A549 treated with RU486 at 1 μM for 4 hours (cell line): ENCODE measurements around the gene COLEC11. TPM values are rescaled to one million over a fixed set of nuclear protein-coding genes. Genes with fewer than 3 reads are reported as not detected.

Experiments
- total RNA-seq: library from RNA; stranded (reverse); fragments of 200-300 nt; extraction: Qiagen RNA extraction; gene quantifications from 5 replicates; pipeline ENCODE4 v1.2.3, GENCODE V29; 2022; ENCODE audit warnings: low read depth

Gene COLEC11
- 0.39 to 0.76 TPM (median 0.60 TPM) in 5 replicates for total RNA-seq

DNA sequence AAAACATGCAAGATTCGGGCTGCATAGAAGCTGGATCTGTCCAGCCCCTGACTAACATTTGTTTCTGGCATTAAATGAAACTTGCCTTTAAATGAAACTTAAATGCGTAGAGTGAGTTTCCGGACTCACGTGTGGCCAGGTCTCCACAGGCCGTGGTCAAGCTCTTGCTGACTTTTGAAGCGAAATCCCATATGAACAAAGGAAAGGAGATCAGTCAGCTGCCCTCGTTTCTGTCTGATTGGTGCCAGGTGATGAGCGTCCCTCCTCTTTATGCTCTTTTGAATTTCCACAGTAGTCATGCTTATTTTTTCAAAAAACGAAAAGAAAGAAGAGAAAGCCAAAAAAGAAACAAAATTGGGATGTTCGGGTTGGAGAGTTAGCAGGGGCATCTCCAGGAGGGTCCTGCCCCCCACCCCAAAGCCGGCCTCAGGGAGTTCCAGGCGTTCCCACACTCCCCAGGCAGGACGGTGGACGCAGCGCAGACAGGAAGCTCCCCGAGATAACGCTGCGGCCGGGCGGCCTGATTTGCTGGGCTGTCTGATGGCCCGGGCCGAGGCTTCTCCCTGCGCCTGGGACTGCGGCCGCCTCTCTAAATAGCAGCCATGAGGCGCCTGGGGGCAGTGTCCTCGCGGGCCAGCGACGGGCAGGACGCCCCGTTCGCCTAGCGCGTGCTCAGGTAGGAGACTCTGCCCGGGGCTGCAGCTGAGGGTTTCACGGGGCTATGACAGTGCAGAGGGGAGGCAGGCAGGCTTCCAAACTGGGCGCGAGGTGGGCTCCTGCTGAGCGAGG is at the start of gene COLEC11:
TSS of gene COLEC11 (plus strand) at position 620 of the 789 bp plus-strand sequence. CDS start 9,229 bp downstream, outside the sequence.

DNA sequence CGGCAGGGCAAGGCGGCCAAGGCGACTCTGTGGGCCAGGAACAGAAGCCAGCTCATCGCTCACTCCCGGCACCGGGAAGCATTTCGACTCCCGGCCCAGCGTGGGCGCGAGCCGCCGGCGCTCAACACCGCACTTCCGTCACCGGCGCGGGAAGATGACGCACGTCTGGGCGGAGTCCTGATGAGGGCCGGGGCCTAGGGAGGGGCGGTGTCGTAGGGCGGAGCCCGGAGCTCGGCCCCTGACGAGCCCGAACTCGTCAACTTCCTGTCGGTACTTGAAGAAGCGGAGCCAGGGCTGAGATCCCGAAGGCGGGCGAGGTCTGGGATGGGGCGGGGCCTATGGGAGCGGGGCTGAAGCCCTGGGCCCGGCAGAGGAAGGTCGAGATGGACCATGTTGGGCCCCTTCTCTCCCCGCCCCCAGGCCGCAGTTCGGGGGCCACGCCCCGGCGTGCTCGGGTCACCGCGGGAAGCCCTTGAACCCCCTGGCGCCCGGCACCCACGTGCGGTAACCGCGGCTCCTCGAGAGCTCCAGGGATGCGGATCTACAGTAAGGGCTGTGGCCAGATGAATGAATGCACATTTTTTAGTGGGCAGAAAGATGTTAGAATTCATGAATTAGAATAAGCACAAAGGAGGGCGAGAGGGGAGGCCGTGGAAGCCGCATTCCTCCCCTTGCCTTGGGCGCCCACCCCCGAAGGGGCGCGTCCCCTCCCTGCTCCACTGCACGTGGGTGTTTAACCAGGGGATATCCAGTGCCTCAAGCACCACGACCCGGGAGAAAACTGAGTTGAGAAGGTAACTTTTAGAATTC is 36.5 kb upstream of the COLEC11 start, which contains the start of gene RNASEH1:
TSS of gene RNASEH1 (minus strand) at position 129 of the 810 bp plus-strand sequence. CDS start at position 56, 73 bp downstream.

DNA sequence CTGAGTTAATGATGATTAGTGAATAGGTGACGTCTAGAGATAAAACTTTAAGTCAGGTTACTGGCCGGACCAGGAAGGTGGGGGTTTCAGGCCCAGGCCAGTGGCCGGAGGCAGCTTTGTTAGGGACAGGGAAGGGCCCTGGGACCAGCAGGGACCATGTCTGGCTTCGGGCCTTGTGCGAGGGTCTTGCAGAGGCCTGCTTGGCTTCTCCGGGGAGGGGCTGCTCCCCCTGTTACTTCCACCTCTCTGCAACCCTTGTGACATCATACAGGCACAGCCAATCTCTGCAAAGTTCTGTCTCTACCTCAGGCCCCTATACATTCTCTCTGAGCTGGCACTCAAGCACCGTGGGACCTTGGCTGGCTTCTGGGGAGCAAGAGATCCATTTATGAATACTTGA is 63.0 kb downstream of the COLEC11 start, which contains the start of gene ALLC:
TSS of gene ALLC (plus strand) at position 320 of the 400 bp plus-strand sequence. CDS start 12,958 bp downstream, outside the sequence.

Other genes with a start within 250 kb of the COLEC11 start
- gene EIPR1, start 217.3 kb upstream of the COLEC11 start, total RNA-seq: 40.3 to 43.2 TPM (median 42.0 TPM) in 5 replicates
- gene TRAPPC12, start 215.4 kb upstream of the COLEC11 start, total RNA-seq: 49.2 to 71.2 TPM (median 67.8 TPM) in 5 replicates
- gene ADI1, start 75.6 kb upstream of the COLEC11 start, total RNA-seq: 50.3 to 57.9 TPM (median 56.5 TPM) in 5 replicates
- 49.5 to 65.5 TPM (median 53.2 TPM) in 5 replicates for gene RNASEH1, start 36.8 kb upstream of the COLEC11 start, total RNA-seq
- 2,877 to 4,724 TPM (median 3,177 TPM) in 5 replicates for gene RPS7, start 19.9 kb upstream of the COLEC11 start, total RNA-seq
- gene ALLC, start 63.1 kb downstream of the COLEC11 start, total RNA-seq: 0.21 TPM in 1 of 5 replicates, not detected in the others
- 0.24 to 0.54 TPM (median 0.30 TPM) in 5 replicates for gene DCDC2C, start 108.5 kb downstream of the COLEC11 start, total RNA-seq